AG10803 (cell line): Measurements from ENCODE around the gene PLP2.

Experiments
- DNase-seq: peaks from one replicate; pipeline ENCODE4 v3.0.0; 2010; ENCODE audit warnings: low read depth
- H3K4me3 ChIP-seq: 2 replicates; pipeline ENCODE4 v1.5.1; 2011; ENCODE audit warnings: mild to moderate bottlenecking, low read length, control low read depth
- CTCF ChIP-seq: conservative IDR thresholded peaks from 2 replicates; pipeline ENCODE4 v1.5.1; 2011; ENCODE audit warnings: mild to moderate bottlenecking, low read length, control low read depth, inconsistent platforms

PLP2 gene

GRCh38 chrX:49175435-49176274, 4.0 kb downstream of the PLP2 start:
- no peak for TF ChIP-seq CTCF
- no peak overlapping the region for H3K4me3 ChIP-seq
- no peak for DNase-seq

GRCh38 chrX:49176421-49177326, 5.0 kb downstream of the PLP2 start:
- H3K4me3 ChIP-seq: no peak overlapping the region
- DNase-seq: no peak
- TF ChIP-seq CTCF: no peak

GRCh38 chrX:49177338-49177833, 5.7 kb downstream of the PLP2 start:
- DNase-seq: no peak
- no peak; the same call in 1 of the 2 replicates for TF ChIP-seq CTCF
- no peak overlapping the region for H3K4me3 ChIP-seq

- DNase-seq: no peak
- no peak overlapping the region for H3K4me3 ChIP-seq
- no peak for TF ChIP-seq CTCF
Measured at GRCh38 chrX:49177873-49178480, 6.3 kb downstream of the PLP2 start.

GRCh38 chrX:49178537-49178936, 6.8 kb downstream of the PLP2 start:
- H3K4me3 ChIP-seq: no peak overlapping the region
- TF ChIP-seq CTCF: no peak
- DNase-seq: no peak

- TF ChIP-seq CTCF: no peak
- DNase-seq: no peak
- H3K4me3 ChIP-seq: no peak overlapping the region
Measured at GRCh38 chrX:49179358-49179757, 7.7 kb downstream of the PLP2 start.
